ENCODE results near the gene EIF4A2. TPM values are rescaled to one million over a fixed set of nuclear protein-coding genes. Genes with fewer than 3 reads are reported as not detected.
"Not testable (repeated sequence)": the region's sequence is repeated elsewhere in the genome, so short reads cannot be mapped to it uniquely, and the experiment has no call there.

The EIF4A2 gene
- total and polyA plus RNA-seq, 10 of the 15 experiments (the other 5 are each of a cell fraction or from before 2014, with no cell fraction given), result 154 to 680 (median 259) TPM

DNA sequence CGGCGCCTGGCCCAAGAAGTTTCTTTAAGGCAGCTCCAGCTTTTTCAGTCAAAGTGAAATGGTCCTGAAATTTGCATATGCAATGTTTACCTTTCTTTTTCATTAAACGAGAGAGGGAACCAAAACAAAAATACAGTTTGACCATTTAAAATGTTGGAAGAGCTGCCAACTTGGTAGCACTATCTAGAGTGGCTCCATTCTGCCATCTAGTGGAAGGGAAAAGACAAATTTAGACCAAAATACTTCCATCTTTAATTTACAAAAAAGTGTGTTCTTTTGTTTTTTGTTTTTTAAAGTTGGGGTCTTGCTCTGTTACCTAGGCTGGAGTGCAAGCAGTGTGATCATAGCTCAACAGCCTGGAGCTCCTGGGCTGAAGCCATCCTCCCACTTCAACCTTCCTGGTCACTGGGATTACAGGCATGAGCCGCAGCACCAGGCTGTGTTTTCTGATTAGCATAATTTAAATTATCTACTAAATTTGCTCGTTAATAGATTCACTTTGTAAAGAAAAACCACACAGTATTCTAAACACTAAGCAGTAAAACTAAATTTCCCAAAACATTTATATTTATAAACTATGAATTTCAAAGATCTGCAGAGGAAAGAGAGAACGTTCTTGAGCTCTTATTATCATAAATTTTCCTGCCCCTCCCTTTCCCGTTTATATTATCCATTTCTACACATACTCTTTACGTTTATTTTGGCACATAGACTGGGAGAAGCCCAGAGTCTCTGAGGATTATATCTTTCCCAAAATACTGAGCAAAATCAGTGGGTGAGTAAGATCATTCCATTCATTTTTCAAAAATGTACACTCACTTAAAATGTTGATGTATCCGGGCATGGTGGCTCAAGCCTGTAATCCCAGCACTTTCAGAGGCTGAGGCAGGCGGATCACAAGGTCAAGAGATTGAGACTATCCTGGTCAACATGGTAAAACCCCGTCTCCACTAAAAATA lies 38.3 kb downstream of the EIF4A2 start (continued):
- TF ChIP-seq, protein P1, sequence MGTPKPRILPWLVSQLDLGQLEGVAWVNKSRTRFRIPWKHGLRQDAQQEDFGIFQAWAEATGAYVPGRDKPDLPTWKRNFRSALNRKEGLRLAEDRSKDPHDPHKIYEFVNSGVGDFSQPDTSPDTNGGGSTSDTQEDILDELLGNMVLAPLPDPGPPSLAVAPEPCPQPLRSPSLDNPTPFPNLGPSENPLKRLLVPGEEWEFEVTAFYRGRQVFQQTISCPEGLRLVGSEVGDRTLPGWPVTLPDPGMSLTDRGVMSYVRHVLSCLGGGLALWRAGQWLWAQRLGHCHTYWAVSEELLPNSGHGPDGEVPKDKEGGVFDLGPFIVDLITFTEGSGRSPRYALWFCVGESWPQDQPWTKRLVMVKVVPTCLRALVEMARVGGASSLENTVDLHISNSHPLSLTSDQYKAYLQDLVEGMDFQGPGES (IDR thresholded peaks at IDR 0.05), result no peak
- TF ChIP-seq TAF1 (IDR thresholded peaks at IDR 0.05; ENCODE audit: borderline replicate concordance, low read depth, low read length) (no peak), RAD21 (IDR thresholded peaks at IDR 0.05; ENCODE audit: insufficient read depth, low read depth, low read length) (peak; percentile 75), NFYB (IDR thresholded peaks at IDR 0.05; ENCODE audit: insufficient read depth, low read depth, low read length) (no peak), NFXL1 (IDR thresholded peaks at IDR 0.05; ENCODE audit: borderline replicate concordance) (no peak), ZNF274 (IDR thresholded peaks at IDR 0.05; ENCODE audit: insufficient read depth, insufficient read length) (no peak)

DNA sequence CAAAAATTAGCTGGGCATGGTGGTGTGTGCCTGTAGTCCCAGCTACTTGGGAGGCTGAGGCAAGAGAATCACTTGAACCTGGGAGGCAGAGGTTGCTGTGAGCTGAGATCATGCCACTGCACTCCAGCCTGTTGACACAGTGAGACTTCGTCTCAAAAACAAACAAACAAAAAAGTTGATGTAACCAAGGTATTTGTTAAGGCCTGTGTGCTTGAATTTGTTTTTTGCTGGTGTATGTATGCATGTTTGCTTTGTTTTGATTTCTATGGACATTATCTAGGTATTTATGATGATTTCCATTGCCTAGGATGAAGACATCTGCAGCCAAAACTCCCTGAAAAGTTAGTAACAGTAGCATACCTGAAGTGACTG lies 39.0 kb downstream of the EIF4A2 start:
- H3K27ac ChIP-seq (ENCODE audit: control insufficient read depth, insufficient read depth); H3K4me1 ChIP-seq (ENCODE audit: control insufficient read depth, insufficient read depth, low read length); H2AFZ ChIP-seq (ENCODE audit: control insufficient read depth, low read depth, low read length); H3K9ac ChIP-seq (ENCODE audit: control insufficient read depth, insufficient read depth, low read length); DNase-seq (ENCODE audit: low read depth, low spot score); POLR2A ChIA-PET; H4K20me1 ChIP-seq (ENCODE audit: control insufficient read depth, insufficient read depth); H3K4me2 ChIP-seq (ENCODE audit: control insufficient read depth, insufficient read depth); H3K36me3 ChIP-seq (ENCODE audit: control insufficient read depth in 2 of 2, insufficient read depth in 2 of 2, low read length in 1 of 2); H3K9me3 ChIP-seq (replicated peaks; ENCODE audit: control insufficient read depth, insufficient read depth, low read length); FAIRE-seq; intact Hi-C loops (cut with micrococcal nuclease; ENCODE audit: unreplicated experiment); H3K4me3 ChIP-seq; ATAC-seq; H3K79me2 ChIP-seq (ENCODE audit: control insufficient read depth, insufficient read depth, low read length); BruUV-seq (replicated peaks): not testable (repeated sequence)
- RAD21 ChIA-PET (ENCODE audit: unreplicated experiment), result interaction anchor here (0.5 to 3.4 kb wide), 5 partner anchors 66 to 343 kb away, joined by 3 to 45 read pairs (median 4); no protein-coding TSS in a partner anchor
- SMC1A ChIA-PET (ENCODE audit: uncharacterized antibody, unreplicated experiment), result interaction anchor here (0.9 to 2.7 kb wide), 7 partner anchors 167 to 342 kb away, joined by 3 to 25 read pairs (median 3); no protein-coding TSS in a partner anchor
- H3K27me3 ChIP-seq (replicated peaks in 1 of 2; ENCODE audit: control insufficient read depth in 2 of 2, insufficient read depth in 2 of 2, low read length in 1 of 2), result peaks cover 5 to 18% of the 10 kb centered on the region in 2 experiments
- WGBS (ENCODE audit: insufficient coverage, insufficient replicate concordance, low lambda C conversion rate, missing lambda C conversion rate), result 38% methylated on average over 1 of the region's 1 CpG
- in situ Hi-C loops (cut with MboI), result loop anchor here (5.0 kb wide), 1 partner anchor 205 kb away; no protein-coding TSS in a partner anchor
- CTCF ChIA-PET, result interaction anchor here (0.8 to 9.3 kb wide), 18 partner anchors 8 to 1161 kb away, joined by 3 to 183 read pairs (median 4); partner anchors contain the start of gene AHSG

Measured in GM12878 (cell line).